GM12878 (cell line): ENCODE data around the gene SDR9C7. TPM values are rescaled to one million over a fixed set of nuclear protein-coding genes. Genes with fewer than 3 reads are reported as not detected.
A peak's percentile ranks its signal among the peaks of the same experiment; 100 is the strongest.

Experiments used
- ATAC-seq: fragments of 200-7000 bp; cut with Tn5 transposase; 3 replicates; pipeline ENCODE4 v1.9.1; 2020; ENCODE audit warnings: mild to moderate bottlenecking, moderate library complexity
- Bru-seq: library from RNA; stranded (reverse); fragments of 400-500 nt; gene quantifications from one replicate; lab custom pipeline; 2021; lab: Mats Ljungman, UMichigan
- BruChase-seq, 2 experiments: library from RNA; stranded (reverse); fragments of 400-500 nt; gene quantifications; one replicate each; lab custom pipeline; 2021; lab: Mats Ljungman, UMichigan
- BruUV-seq: library from RNA; stranded (reverse); fragments of 400-500 nt; replicated peaks from 2 replicates; lab custom pipeline; 2021; lab: Mats Ljungman, UMichigan
- CTCF ChIA-PET: fragments of 300-600 bp; sonication (Branson Sonifier 250); formaldehyde crosslinking; extraction: SDS; loops from one replicate; lab custom pipeline; 2021; ENCODE audit warnings: inconsistent platforms; lab: Yijun Ruan, JAX
- POLR2A ChIA-PET: fragments of 350-600 bp; formaldehyde crosslinking; extraction: SDS; loops from one replicate; lab custom pipeline; 2021; ENCODE audit warnings: inconsistent platforms; lab: Charles Lee
- RAD21 ChIA-PET: fragments of 300-600 bp; sonication (Branson Sonifier 250); formaldehyde crosslinking; loops from one replicate; lab custom pipeline; 2023; ENCODE audit warnings: antibody characterized with exemption; ENCODE audit not compliant: unreplicated experiment; lab: Charles Lee
- SMC1A ChIA-PET: fragments of 300-600 bp; sonication (Branson Sonifier 250); formaldehyde crosslinking; loops from one replicate; lab custom pipeline; 2023; ENCODE audit not compliant: unreplicated experiment, uncharacterized antibody; lab: Charles Lee
- DNase-seq: peaks from one replicate; pipeline ENCODE4 v3.0.0-alpha.2; 2011; ENCODE audit warnings: low read depth, low spot score
- FAIRE-seq: peaks from 3 replicates; lab custom pipeline; 2011; peaks lifted over from hg19 to GRCh38; lab: Jason Lieb, UNC
- H2AFZ ChIP-seq: 2 replicates; pipeline ENCODE4 v1.6.0; 2011; ENCODE audit warnings: low read depth, low read length, control low read depth; ENCODE audit not compliant: control insufficient read depth
- H3K27ac ChIP-seq: 2 replicates; pipeline ENCODE4 v1.5.1; 2011; ENCODE audit warnings: control low read depth; ENCODE audit not compliant: control insufficient read depth, insufficient read depth
- H3K27me3 ChIP-seq, 2 experiments: replicated peaks in 1 of 2; 2 replicates each; pipeline versions ENCODE4 v1.6.0 to v1.6.1; 2011; ENCODE audit warnings: low read length in 1 of 2; ENCODE audit not compliant: control insufficient read depth in 2 of 2, insufficient read depth in 2 of 2
- H3K36me3 ChIP-seq, 2 experiments: 2 replicates each; pipeline ENCODE4 v1.5.1; 2011; ENCODE audit warnings: low read length in 1 of 2; ENCODE audit not compliant: control insufficient read depth in 2 of 2, insufficient read depth in 2 of 2
- H3K4me1 ChIP-seq: 2 replicates; pipeline ENCODE4 v1.6.1; 2011; ENCODE audit warnings: mild to moderate bottlenecking, low read length, moderate library complexity, mixed read lengths; ENCODE audit not compliant: control insufficient read depth, insufficient read depth
- H3K4me2 ChIP-seq: 2 replicates; pipeline ENCODE4 v1.6.0; 2011; ENCODE audit warnings: control low read depth; ENCODE audit not compliant: control insufficient read depth, insufficient read depth
- H3K4me3 ChIP-seq: fragments of 200-600 bp; sonication (generic); 2 replicates; pipeline ENCODE4 v1.5.1; 2016
- H3K79me2 ChIP-seq: 2 replicates; pipeline ENCODE4 v1.6.0; 2011; ENCODE audit warnings: low read length; ENCODE audit not compliant: control insufficient read depth, insufficient read depth
- H3K9ac ChIP-seq: 2 replicates; pipeline ENCODE4 v1.8.0; 2011; ENCODE audit warnings: low read length, control low read depth, mixed read lengths; ENCODE audit not compliant: control insufficient read depth, insufficient read depth
- H3K9me3 ChIP-seq: replicated peaks from 3 replicates; pipeline ENCODE4 v1.5.1; 2011; ENCODE audit warnings: mild to moderate bottlenecking, low read length; ENCODE audit not compliant: control insufficient read depth, insufficient read depth
- H4K20me1 ChIP-seq: 2 replicates; pipeline ENCODE4 v1.6.0; 2011; ENCODE audit not compliant: control insufficient read depth, insufficient read depth
- MTA2 ChIP-seq: fragments of 450-650 bp; IDR thresholded peaks from 2 replicates; pipeline ENCODE4 v1.6.1; 2016; ENCODE audit warnings: low read depth, mild to moderate bottlenecking, moderate library complexity
- POLR2AphosphoS5 ChIP-seq: IDR thresholded peaks from 2 replicates; pipeline ENCODE4 v1.6.1; 2011; ENCODE audit warnings: mild to moderate bottlenecking, low read length, inconsistent platforms
- STAT3 ChIP-seq: IDR thresholded peaks from 2 replicates; pipeline ENCODE4 v1.6.1; 2011; ENCODE audit warnings: low read depth, low read length, improper control_type of control experiment
- TCF7 ChIP-seq: IDR thresholded peaks from 2 replicates; pipeline ENCODE4 v1.6.1; 2014; ENCODE audit warnings: antibody characterized with exemption, borderline replicate concordance
- WGBS: methylation state at CpG from one replicate; pipeline ENCODE4 v1.1.6; 2016; ENCODE audit warnings: low lambda C conversion rate; ENCODE audit not compliant: insufficient replicate concordance, insufficient coverage; ENCODE audit errors: missing lambda C conversion rate; 5-methylcytosine and 5-hydroxymethylcytosine counted together
- in situ Hi-C: fragments of 300-500 bp; cut with MboI; formaldehyde crosslinking; loops from 9 replicates; pipeline ENCODE4 v1.14.3; 2018; ENCODE audit warnings: mixed read lengths
- intact Hi-C: fragments of 100-400 bp; cut with micrococcal nuclease; formaldehyde crosslinking; loops from one replicate; pipeline ENCODE4 v1.14.2; 2022; ENCODE audit not compliant: unreplicated experiment
- long read RNA-seq, 2 experiments: library from polyadenylated mRNA; unstranded; transcript quantifications; one replicate each; pipeline ENCODE4 v2.0.0, GENCODE V29; 2019 to 2020
- polyA minus RNA-seq, 3 experiments: library from RNA; depleted of rRNA, polyadenylated mRNA; stranded (reverse); fragments of >200 nt; gene quantifications; 2 replicates each; pipeline ENCODE4 v1.2.3, GENCODE V29; 2011
- polyA plus RNA-seq, 11 experiments: library from polyadenylated mRNA; depleted of rRNA in 4 of 11; unstranded in 6 of 11; stranded (reverse) in 5 of 11; fragments of >200 nt; fragmentation: Nextera tagmentation in 4 of 11; fragmentation: Illumina TruSeq in 1 of 11; extraction: Ambion mirVana in 4 of 11; extraction: Trizol in 1 of 11; gene quantifications; 1 replicate in 1 of 11; 2 replicates in 10 of 11; pipeline versions ENCODE4 v1.2.1 to v1.2.3, GENCODE V29; 2011 to 2016; ENCODE audit warnings: inconsistent platforms in 2 of 11, missing spikeins in 2 of 11, low read depth in 1 of 11
- total RNA-seq, 4 experiments: library from RNA; depleted of rRNA in 3 of 4; stranded (reverse); fragments of >200 nt in 3 of 4; fragmentation: Illumina TruSeq in 1 of 4; extraction: Trizol in 1 of 4; gene quantifications; 2 replicates each; pipeline versions ENCODE4 v1.2.1 to v1.2.3, GENCODE V29; 2013 to 2021

Gene SDR9C7
- not detected in 2 replicates for total RNA-seq (2013; cell fraction: nucleolus; rRNA removed)
- not detected in 2 replicates for total RNA-seq (2014; rRNA removed)
- total RNA-seq (2014; rRNA removed; fragmentation: Illumina TruSeq; extraction: Trizol): not detected in 2 replicates
- total RNA-seq (2021): not detected in 2 replicates
- polyA plus RNA-seq (2011; ENCODE audit: low read depth): not detected
- polyA plus RNA-seq (2011; rRNA removed): 0.06 TPM in 1 of 2 replicates, not detected in the other
- polyA plus RNA-seq (2011; cell fraction: cytosol; rRNA removed): not detected in 2 replicates
- polyA plus RNA-seq (2011; cell fraction: nucleus; rRNA removed): 0.07 TPM in 1 of 2 replicates, not detected in the other
- not detected in 2 replicates for polyA plus RNA-seq (2012)
- not detected in 2 replicates for polyA plus RNA-seq (2014; fragmentation: Illumina TruSeq; extraction: Trizol)
- not detected for polyA plus RNA-seq (2014; fragmentation: Nextera tagmentation; extraction: Ambion mirVana)
- 0.04 TPM in 1 of 2 replicates, not detected in the other for polyA plus RNA-seq (2014; rRNA removed)
- not detected for polyA plus RNA-seq (2016; fragmentation: Nextera tagmentation; extraction: Ambion mirVana)
- 0.15 TPM in 1 of 2 replicates, not detected in the other for polyA minus RNA-seq (2011; rRNA and poly(A)+ RNA removed)
- polyA minus RNA-seq (2011; cell fraction: cytosol; rRNA and poly(A)+ RNA removed): not detected in 2 replicates
- polyA minus RNA-seq (2011; cell fraction: nucleus; rRNA and poly(A)+ RNA removed): not detected in 2 replicates
- percentile 11 among the genes with signal in this experiment for Bru-seq, nascent RNA
- BruChase-seq, experiment 1, labeled RNA remaining after a 6-hour chase: percentile 8 among the genes with signal in this experiment
- BruChase-seq, experiment 2, labeled RNA remaining after a 2-hour chase: not detected
- long read RNA-seq, experiment 1: 0 reads
- long read RNA-seq, experiment 2: 0 reads

DNA sequence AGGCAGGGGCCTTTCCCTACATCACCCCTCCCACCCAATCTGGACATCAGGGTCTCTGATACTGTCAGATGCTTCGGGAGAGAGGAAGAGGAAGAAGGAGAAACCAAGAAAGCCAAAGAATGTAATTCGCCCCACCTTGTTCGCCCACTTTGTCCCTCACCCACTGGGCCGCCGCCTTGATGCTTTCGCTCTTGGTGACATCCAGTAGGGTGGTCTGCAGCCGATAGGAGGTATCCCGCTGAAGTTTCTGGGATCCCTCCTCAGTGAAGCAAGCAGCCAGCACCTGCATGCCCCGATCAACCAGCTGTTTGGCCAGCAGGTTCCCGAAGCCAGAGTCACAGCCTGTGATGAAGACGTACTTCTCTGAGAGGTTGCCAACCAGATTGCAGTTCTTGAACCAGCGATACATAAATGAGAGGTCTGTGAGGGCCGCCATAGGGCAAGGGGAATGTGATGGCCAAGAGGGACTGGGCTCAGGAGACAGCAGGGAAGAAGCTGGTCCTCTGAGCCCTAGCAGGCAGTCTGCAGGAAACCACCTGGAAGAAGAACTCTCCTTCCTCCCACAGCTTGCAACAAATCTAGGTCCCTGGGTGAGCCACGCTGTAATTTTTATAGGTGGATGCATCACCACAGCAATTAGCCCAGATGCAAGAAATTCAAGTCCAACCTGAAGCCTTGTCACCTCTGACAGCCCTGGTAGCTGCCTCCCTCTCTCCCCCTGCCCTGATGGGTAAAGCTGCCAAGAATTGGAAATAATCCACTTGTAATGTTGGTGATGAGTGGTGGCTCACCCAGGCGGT, at the start of gene SDR9C7:
Gene SDR9C7 (minus strand): TSS at position 583 of the 800 bp plus-strand sequence. CDS start 147 bp downstream, at position 436.
- no peak within 1 kb of the TSS for H3K27ac ChIP-seq
- no peak for FAIRE-seq
- intact Hi-C loops: no loop called here
- ChIA-PET SMC1A (interaction anchor here (0.6 kb wide), 1 partner anchor 145 kb away, joined by 3 read pairs; the partner anchor contains the start of gene NEMP1), POLR2A (no interaction called here), CTCF (interaction anchor here (0.6 kb wide), 1 partner anchor 63 kb away, joined by 3 read pairs; no protein-coding TSS in a partner anchor), RAD21 (no interaction called here)
- H3K4me2 ChIP-seq: no peak within 1 kb of the TSS
- no peak within 1 kb of the TSS for H3K9ac ChIP-seq
- TF ChIP-seq TCF7 (no peak), MTA2 (no peak), POLR2AphosphoS5 (no peak), STAT3 (no peak)
- H3K9me3 ChIP-seq: no peaks in the 10 kb centered on the region
- H3K4me1 ChIP-seq: no peaks in the 10 kb centered on the region
- 47% methylated on average over 15 of the region's 15 CpGs for WGBS
- no peak for ATAC-seq
- H3K4me3 ChIP-seq: no peak within 1 kb of the TSS
- no peaks in the 10 kb centered on the region; a peak in 2 of 4 replicates for H3K27me3 ChIP-seq
- BruUV-seq: no TSS peak
- no peaks in the 10 kb centered on the region for H3K36me3 ChIP-seq
- no peaks in the 10 kb centered on the region for H4K20me1 ChIP-seq
- no peak within 1 kb of the TSS for H2AFZ ChIP-seq
- DNase-seq: no peak
- in situ Hi-C loops: no loop called here
- H3K79me2 ChIP-seq: no peaks in the 10 kb centered on the region
